SU-DHL-6 (cell line): Measurements from ENCODE around the gene MSL3B.

Experiments used
- H2AFZ ChIP-seq: fragments of 200-600 bp; sonication (generic); 2 replicates; pipeline ENCODE4 v1.6.1; 2014; ENCODE audit warnings: low read depth, mild to moderate bottlenecking, moderate library complexity, mixed read lengths, antibody characterized with exemption, low read length; ENCODE audit not compliant: severe bottlenecking
- H3F3A ChIP-seq: fragments of 200-600 bp; shearing (Covaris generic); 2 replicates; pipeline ENCODE4 v1.6.0; 2016; ENCODE audit warnings: antibody characterized with exemption, mild to moderate bottlenecking; ENCODE audit not compliant: insufficient read depth
- H3K27ac ChIP-seq: fragments of 200-600 bp; sonication (generic); 2 replicates; pipeline ENCODE4 v1.5.1; 2016; ENCODE audit warnings: low read depth, mild to moderate bottlenecking, low read length, moderate library complexity, mixed read lengths
- H3K27me3 ChIP-seq: fragments of 200-600 bp; sonication (generic), shearing (Covaris generic); 2 replicates; pipeline ENCODE4 v1.6.0; 2014; ENCODE audit warnings: mild to moderate bottlenecking, low read length
- H3K36me3 ChIP-seq: fragments of 200-600 bp; sonication (generic); 2 replicates; pipeline ENCODE4 v1.6.1; 2014; ENCODE audit warnings: mild to moderate bottlenecking, low read length, mixed read lengths
- H3K4me2 ChIP-seq: fragments of 300-600, 200-600 bp; shearing (Covaris generic), sonication (generic); 2 replicates; pipeline ENCODE4 v1.6.0; 2014; ENCODE audit warnings: low read length, low read depth, mild to moderate bottlenecking; ENCODE audit not compliant: poor library complexity, severe bottlenecking
- H3K4me3 ChIP-seq: fragments of 200-600 bp; sonication (generic); 2 replicates; pipeline ENCODE4 v1.5.1; 2014; ENCODE audit warnings: antibody characterized with exemption, low read length, mild to moderate bottlenecking, mixed read lengths; ENCODE audit not compliant: insufficient read depth, poor library complexity, severe bottlenecking
- H3K79me2 ChIP-seq: fragments of 200-600 bp; sonication (generic); 2 replicates; pipeline ENCODE4 v1.6.1; 2014; ENCODE audit warnings: mild to moderate bottlenecking, low read length, moderate library complexity; ENCODE audit not compliant: insufficient read depth
- H3K9ac ChIP-seq: fragments of 200-600 bp; sonication (generic); 2 replicates; pipeline ENCODE4 v1.7.0; 2014; ENCODE audit warnings: mild to moderate bottlenecking, low read length
- H3K9me2 ChIP-seq: fragments of 200-600 bp; sonication (generic); replicated peaks from 2 replicates; pipeline ENCODE4 v1.6.1; 2014; ENCODE audit warnings: low read length; ENCODE audit not compliant: insufficient read depth
- H3K9me3 ChIP-seq: fragments of 200-600 bp; sonication (generic); 2 replicates; pipeline ENCODE4 v1.6.1; 2014; ENCODE audit warnings: low read length, mixed read lengths; ENCODE audit not compliant: insufficient read depth
- H4K20me1 ChIP-seq: fragments of 200-600 bp; sonication (generic); 2 replicates; pipeline ENCODE4 v1.6.1; 2014; ENCODE audit warnings: low read depth, mild to moderate bottlenecking, antibody characterized with exemption, low read length, moderate library complexity, mixed read lengths
- EZH2phosphoT487 ChIP-seq: fragments of 200-600 bp; sonication (generic), shearing (Covaris generic); conservative IDR thresholded peaks from 2 replicates; pipeline ENCODE4 v1.6.1; 2018; ENCODE audit warnings: mild to moderate bottlenecking, antibody characterized with exemption, low read length, moderate library complexity, mixed read lengths
- TF ChIP-seq, protein P1 (sequence below): fragments of 200-600 bp; sonication (generic); IDR thresholded peaks from one replicate; pipeline ENCODE4 v1.5.1; 2017; ENCODE audit warnings: antibody characterized with exemption, mild to moderate bottlenecking, low read length, moderate library complexity; ENCODE audit not compliant: insufficient read depth, poor library complexity, severe bottlenecking

Gene MSL3B

GRCh38 chr2:233849607-233850271 lies 18.4 kb downstream of the MSL3B start:
- Histone ChIP-seq H3K4me2 (no peak overlapping the region), H3K9me3 (no peaks in the 10 kb centered on the region), H2AFZ (no peak overlapping the region), H3K36me3 (peaks cover 49% of the 10 kb centered on the region), H3K9me2 (no peaks in the 10 kb centered on the region), H3F3A (peaks cover 5% of the 10 kb centered on the region), H3K4me3 (no peak overlapping the region), H4K20me1 (peaks cover 17% of the 10 kb centered on the region; the same call in 1 of the 2 replicates), H3K9ac (no peak overlapping the region), H3K79me2 (peaks cover 83% of the 10 kb centered on the region), H3K27ac (no peak overlapping the region), H3K27me3 (no peaks in the 10 kb centered on the region)
- TF ChIP-seq EZH2phosphoT487: no peak
- TF ChIP-seq, protein P1, sequence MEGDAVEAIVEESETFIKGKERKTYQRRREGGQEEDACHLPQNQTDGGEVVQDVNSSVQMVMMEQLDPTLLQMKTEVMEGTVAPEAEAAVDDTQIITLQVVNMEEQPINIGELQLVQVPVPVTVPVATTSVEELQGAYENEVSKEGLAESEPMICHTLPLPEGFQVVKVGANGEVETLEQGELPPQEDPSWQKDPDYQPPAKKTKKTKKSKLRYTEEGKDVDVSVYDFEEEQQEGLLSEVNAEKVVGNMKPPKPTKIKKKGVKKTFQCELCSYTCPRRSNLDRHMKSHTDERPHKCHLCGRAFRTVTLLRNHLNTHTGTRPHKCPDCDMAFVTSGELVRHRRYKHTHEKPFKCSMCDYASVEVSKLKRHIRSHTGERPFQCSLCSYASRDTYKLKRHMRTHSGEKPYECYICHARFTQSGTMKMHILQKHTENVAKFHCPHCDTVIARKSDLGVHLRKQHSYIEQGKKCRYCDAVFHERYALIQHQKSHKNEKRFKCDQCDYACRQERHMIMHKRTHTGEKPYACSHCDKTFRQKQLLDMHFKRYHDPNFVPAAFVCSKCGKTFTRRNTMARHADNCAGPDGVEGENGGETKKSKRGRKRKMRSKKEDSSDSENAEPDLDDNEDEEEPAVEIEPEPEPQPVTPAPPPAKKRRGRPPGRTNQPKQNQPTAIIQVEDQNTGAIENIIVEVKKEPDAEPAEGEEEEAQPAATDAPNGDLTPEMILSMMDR: no peak

- Histone ChIP-seq H4K20me1 (peaks cover 17% of the 10 kb centered on the region; the same call in 1 of the 2 replicates), H3K9me3 (no peaks in the 10 kb centered on the region), H3K79me2 (peaks cover 81% of the 10 kb centered on the region), H3K4me2 (no peak overlapping the region), H3K36me3 (peaks cover 55% of the 10 kb centered on the region), H3K27me3 (no peaks in the 10 kb centered on the region), H3K9me2 (no peaks in the 10 kb centered on the region), H3F3A (peaks cover 5% of the 10 kb centered on the region), H3K9ac (no peak overlapping the region), H2AFZ (no peak overlapping the region), H3K4me3 (no peak overlapping the region), H3K27ac (no peak overlapping the region)
- no peak for TF ChIP-seq EZH2phosphoT487
- TF ChIP-seq, protein P1: no peak
These were observed 19.9 kb downstream of the MSL3B start for GRCh38 chr2:233848276-233848675.

DNA sequence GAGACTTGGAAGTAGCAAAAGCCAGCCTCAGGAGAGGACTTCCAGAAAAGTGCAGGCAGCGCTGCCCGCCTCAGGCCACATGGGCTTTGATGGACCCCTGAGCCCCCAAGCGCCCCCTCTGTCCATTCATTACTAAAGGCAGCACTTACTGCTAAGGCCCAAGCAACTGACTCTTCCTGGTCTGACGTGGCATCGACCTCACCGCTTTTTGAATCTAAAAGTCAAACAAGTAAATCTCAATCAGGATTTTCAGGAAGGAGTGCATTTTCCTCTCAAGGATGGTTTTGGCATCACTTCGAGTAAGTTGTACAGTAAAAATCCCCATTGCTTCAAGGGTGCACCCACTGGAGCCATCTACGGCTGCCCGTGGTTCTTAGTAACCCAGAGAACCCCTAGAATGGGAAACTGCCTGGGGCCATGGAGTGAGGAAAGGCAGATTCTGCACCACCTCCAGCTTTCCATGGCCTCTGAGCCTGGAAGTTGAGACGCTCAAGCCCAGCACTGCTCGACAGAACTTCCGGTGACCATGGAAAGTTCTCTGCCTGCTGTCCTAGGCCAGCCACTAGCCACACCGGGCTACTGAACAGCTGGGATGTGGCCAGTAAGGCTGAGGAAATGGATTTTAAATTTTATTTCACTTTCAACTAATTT lies 20.8 kb downstream of the MSL3B start:
- no peak overlapping the region for H3K27ac ChIP-seq

More for the DNA sequence above, 20.8 kb downstream of the MSL3B start:
- H3K9ac ChIP-seq: no peak overlapping the region
- H3K9me3 ChIP-seq: no peaks in the 10 kb centered on the region
- peaks cover 17% of the 10 kb centered on the region; the same call in 1 of the 2 replicates for H4K20me1 ChIP-seq
- no peak overlapping the region for H3K4me2 ChIP-seq
- H2AFZ ChIP-seq: no peak overlapping the region
- no peak overlapping the region for H3K4me3 ChIP-seq
- H3K27me3 ChIP-seq: no peaks in the 10 kb centered on the region
- peaks cover 81% of the 10 kb centered on the region for H3K79me2 ChIP-seq
- no peaks in the 10 kb centered on the region for H3K9me2 ChIP-seq
- peaks cover 5% of the 10 kb centered on the region for H3F3A ChIP-seq
- TF ChIP-seq, protein P1: no peak
- TF ChIP-seq EZH2phosphoT487: no peak
- H3K36me3 ChIP-seq: peaks cover 57% of the 10 kb centered on the region
